Superior temporal gyrus (tissue), 1 donor: Measurements from ENCODE around the gene PDE4D.
"Not testable (repeated sequence)": the region's sequence is repeated elsewhere in the genome, so short reads cannot be mapped to it uniquely, and the experiment has no call there.

Experiments used
- DNase-seq: peaks from one replicate; pipeline ENCODE4 v3.0.0-alpha.2; 2016; ENCODE audit errors: extremely low spot score

PDE4D gene

GRCh38 chr5:59328709-59329296 is 564.7 kb downstream of the PDE4D start:
- DNase-seq = no peak

DNA sequence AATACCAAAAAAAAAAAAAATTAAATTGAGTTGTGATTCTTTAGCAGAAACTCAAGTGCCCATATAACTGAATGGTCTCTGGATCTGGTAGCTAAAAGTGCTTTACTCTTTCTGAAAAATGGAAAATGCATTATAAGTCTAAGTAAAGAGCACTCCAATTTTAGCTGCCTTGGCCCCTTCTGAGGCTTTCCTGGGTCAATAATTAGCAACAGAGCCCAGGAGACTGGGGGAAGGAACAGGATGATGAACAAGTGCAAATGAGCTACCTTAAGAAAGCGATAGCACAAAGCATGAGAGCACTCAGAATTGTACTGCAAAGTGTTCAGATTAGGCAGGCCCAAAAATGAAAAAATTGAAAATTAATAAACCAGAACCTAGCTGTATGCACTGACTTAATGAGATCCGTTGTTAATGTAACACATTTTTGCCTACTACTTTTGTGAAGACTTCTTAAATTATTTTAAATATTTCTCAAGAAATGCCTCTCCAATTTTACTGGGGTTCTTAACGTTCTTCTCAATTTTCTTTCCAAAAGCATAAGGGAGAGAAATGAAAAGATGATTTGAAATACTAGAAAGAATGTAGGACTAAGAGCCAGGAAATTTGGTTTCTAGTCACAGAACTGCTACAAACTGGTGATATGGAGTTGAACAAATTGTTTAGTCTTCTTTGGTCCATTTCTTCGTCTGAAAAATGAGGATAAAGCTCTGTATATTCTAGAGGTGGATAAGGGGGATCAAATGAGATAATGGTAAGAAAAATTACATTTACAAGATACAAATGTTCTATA is 566.1 kb downstream of the PDE4D start:
- no peak for DNase-seq

GRCh38 chr5:59326596-59326995 is 566.9 kb downstream of the PDE4D start:
- DNase-seq = no peak

DNA sequence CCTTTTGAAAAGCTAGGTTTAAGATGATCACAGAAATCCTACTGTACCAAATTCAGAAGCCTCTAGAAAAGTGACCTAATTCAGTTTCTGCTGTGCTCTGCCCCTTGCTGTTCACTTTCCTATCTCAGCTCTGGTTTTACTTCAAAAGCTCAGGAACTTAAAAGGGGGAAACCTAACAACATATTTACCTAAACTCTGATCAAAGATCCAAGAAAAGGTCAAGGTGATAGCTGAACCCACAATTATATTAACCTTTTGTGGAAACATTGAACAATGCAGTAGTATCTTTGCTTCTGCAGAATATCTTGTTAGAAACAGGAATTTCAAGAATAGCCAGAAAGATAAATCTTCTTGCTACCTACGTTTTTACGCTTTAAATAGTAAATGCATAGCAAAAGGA is 568.5 kb downstream of the PDE4D start:
- DNase-seq = no peak

DNA sequence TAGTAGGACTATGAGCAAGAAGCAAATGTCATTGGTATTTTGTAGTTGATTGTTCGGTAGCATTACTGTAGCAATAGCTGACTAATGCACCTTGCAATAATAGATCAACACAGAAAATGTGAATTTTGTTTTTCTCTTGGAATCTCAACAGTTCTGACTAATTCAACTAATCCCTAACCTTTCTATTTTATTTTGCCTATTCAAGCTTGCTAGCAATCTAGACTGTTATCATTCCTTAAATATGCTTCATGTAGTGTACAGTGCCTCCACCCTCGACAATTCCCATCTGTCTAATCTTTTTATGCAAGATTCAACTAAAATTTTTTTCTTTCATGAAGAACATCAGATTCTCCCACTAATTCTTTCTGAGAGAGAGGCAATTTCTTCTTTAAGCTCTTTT is 570.6 kb downstream of the PDE4D start:
- DNase-seq = no peak

GRCh38 chr5:59322058-59322457 is 571.5 kb downstream of the PDE4D start:
- DNase-seq = no peak

DNA sequence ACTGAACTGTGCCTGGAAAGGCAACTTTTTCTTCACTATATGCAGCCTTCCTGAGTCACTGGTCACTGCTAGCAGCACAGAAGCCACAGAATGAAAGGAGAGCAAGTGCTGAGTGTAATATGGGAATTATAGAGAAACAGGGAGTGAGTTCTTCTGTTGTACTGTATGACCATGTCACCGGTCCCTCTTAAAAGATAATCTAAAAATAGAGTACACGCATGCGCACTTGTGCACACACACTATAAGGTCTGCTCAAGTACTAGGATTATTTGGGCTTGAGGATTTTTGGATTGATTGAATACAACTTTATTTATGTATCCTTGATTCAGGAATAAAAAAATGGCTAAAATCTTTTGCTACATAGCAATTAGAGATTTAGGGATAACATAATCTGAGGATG is 571.9 kb downstream of the PDE4D start:
- DNase-seq = no peak

- DNase-seq = no peak
Observed at GRCh38 chr5:59320420-59320819, 573.1 kb downstream of the PDE4D start.

DNA sequence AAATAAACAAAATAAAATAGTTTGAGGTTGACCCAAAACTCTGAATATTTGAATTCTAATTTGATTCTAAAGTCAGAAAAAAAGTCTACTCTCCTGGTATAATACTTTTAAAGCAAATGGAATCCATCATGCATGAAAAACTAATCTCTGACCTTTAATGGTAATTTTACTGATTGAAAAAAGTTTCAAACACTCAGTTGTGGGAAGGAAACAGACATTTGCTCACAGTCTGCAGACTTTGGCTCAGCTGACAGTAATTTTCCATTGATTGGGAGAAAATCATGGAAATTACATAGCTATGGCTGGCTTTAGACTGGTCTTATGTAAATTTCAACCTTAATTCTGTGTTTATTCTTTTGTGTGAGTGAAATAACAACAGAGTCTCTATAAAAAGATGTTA is 574.3 kb downstream of the PDE4D start:
- DNase-seq = no peak

DNA sequence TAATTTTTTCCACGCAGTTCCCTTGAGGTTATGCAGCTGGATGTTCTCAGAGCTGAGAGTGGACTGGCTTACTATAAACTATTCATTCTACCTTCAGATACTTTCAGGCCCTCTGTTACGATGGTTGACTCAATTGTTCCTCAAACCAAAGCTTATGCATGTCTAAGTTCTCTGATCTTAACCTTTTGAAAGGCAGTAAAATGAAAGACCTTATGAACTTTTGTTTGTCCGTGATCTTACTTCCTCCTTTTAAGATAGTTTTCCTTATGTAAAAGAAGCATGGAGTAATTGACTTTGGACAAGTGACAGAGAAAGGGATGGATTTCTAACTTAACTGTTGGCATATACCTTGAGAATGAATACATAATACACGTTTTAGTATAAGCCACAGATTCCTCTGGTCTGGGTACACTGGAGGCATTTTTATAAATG is 575.7 kb downstream of the PDE4D start:
- no peak for DNase-seq

GRCh38 chr5:59317023-59317773 is 576.3 kb downstream of the PDE4D start:
- DNase-seq = no peak

- DNase-seq = no peak
Observed at GRCh38 chr5:59312223-59312622, 581.3 kb downstream of the PDE4D start.

DNA sequence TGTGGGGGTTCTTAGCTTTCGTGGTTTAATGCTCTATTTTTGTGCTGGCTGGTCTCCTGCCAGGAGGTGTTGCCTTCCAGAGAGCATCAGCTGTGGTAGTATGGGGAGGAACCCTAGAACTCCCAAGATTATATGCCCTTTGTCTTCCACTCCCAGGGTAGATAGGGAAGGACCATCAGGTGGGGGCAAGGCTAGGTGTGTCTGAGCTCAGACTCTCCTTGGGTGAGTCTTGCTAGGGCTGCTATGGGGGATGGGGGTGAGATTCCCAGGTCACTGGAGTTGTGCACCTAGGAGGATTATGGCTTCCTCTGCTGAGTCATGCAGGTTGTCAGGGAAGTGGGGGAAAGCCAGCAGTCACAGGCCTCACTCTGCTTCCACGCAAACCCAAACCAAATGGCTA is 584.8 kb downstream of the PDE4D start:
- not testable (repeated sequence) for DNase-seq

DNA sequence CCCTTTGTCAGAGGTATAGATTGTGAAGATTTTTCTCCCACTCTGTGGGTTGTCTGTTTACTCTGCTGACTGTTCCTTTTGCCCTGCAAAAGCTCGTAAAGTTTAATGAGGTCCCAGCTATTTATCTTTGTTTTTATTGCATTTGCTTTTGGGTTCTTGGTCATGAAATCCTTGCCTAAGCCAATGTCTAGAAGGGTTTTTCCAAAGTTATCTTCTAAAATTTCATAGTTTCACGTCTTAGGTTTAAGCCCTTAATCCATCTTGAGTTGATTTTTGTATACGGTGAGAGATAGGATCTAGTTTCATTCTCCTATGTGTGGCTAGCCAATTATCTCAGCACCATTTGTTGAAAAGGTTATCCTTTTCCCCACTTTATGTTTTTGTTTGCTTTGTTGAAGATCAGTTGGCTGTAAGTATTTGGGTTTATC is 590.2 kb downstream of the PDE4D start:
- not testable (repeated sequence) for DNase-seq

DNA sequence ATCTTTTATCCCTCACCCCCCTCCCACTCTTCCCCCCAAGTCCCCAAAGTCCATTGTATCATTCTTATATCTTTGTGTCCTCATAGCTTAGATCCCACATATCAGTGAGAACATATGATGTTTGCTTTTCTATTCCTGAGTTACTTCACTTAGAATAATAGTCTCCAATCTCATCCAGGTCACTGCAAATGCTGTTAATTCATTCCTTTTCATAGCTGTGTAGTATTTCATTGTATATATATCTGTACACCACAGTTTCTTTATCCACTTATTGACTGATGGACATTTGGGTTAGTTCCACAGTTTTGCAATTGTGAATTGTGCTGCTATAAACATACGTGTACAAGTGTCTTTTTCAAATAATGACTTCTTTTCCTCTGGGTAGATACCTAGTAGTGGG is 591.0 kb downstream of the PDE4D start:
- DNase-seq = not testable (repeated sequence)

DNA sequence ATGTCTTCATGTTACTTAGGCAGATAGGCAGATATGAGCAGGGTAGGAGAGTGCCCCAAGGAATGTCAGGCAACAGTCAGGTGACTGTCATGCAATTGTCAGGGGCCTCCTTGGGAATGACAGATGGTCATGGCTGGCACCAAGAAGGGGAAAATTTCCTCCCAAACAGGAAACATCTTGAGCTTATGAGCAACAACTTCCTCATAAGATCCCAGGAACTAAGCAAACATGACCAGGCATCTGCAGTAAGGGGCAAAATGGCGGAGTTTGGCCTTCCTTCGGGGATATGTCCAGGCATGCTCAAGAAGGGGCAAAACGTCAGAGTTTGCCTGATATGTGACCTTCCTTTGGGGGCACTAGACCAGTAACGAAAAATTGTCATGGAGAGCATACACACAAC is 591.8 kb downstream of the PDE4D start:
- DNase-seq = no peak

- DNase-seq = no peak
Observed at GRCh38 chr5:59300930-59301329, 592.6 kb downstream of the PDE4D start.

- no peak for DNase-seq
Observed at GRCh38 chr5:59299006-59299405, 594.5 kb downstream of the PDE4D start.

GRCh38 chr5:59296317-59297264 is 596.9 kb downstream of the PDE4D start:
- peak; percentile 66 for DNase-seq

- DNase-seq = no peak
Observed at GRCh38 chr5:59293700-59294099, 599.8 kb downstream of the PDE4D start.

- no peak for DNase-seq
Observed at GRCh38 chr5:59291941-59292340, 601.6 kb downstream of the PDE4D start.

GRCh38 chr5:59287884-59288283 is 605.6 kb downstream of the PDE4D start:
- DNase-seq = no peak
